Dedifferentiated amniotic fluid mesenchymal stem cell (primary cell): Measurements from ENCODE around the gene CIT.
A peak's percentile ranks its signal among the peaks of the same experiment; 100 is the strongest.
"Not testable (repeated sequence)": the region's sequence is repeated elsewhere in the genome, so short reads cannot be mapped to it uniquely, and the experiment has no call there.

Source experiments
- DNase-seq: peaks from one replicate; pipeline ENCODE4 v3.0.0-alpha.2; 2016; ENCODE audit errors: extremely low spot score

CIT gene

DNA sequence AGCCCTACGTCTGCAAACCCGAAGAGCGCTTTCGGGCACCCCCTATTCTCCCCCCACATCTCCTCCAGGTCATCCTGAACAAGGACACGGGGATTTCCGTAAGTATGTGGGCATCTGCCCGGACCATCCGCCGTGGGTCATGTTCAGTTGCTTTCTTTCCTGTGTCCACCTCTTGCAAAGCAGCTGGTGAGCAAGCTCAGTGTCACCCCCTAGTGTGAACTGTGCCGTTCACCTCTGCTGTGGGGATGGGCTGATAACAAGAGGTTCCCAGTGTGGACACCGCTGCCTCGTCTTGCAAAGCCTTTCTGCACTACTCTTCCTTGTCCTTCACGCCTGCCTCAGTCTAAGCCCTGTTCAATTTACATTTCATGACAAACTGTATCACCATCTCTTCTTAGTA lies 200.5 kb downstream of the CIT start:
- no peak for DNase-seq

DNA sequence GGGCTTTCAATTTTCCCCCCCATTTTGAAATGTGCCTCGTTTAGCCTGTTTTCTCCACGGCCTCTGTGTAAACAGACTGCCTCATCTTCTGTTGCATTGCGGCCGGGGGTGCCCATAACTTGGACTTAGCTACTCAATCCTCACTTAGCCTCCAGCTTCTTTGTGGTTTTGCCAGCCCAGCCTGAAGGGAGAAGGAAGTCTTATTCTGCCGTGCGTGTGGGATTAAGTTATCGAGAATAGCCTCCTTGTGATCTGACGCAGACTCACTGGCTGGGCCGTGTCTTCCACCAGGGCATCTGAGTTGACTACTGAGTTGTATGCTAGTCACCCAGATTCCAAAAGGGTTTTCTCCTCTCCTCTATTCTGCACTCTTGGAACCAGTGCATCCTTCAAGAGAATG lies 201.1 kb downstream of the CIT start:
- DNase-seq = no peak

DNA sequence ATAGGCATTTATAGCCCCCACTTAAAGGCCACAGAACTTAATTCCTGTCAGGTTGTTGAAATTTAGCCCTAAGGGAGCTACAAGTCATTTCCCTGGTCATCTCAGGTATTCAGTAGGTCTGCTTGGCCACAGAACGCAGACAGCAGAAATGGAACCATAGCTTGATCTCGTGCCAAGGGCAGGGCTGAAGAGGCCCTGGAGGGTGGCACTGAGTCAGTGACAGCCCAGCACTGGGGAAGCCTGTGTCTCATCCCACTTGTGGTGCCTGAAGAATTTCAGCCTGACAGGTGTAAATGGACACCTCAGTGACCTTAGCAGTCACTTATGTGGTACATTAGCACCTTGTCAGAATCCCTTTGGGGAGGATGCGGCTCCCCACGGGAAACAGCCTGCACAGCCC lies 202.6 kb downstream of the CIT start:
- no peak for DNase-seq

DNA sequence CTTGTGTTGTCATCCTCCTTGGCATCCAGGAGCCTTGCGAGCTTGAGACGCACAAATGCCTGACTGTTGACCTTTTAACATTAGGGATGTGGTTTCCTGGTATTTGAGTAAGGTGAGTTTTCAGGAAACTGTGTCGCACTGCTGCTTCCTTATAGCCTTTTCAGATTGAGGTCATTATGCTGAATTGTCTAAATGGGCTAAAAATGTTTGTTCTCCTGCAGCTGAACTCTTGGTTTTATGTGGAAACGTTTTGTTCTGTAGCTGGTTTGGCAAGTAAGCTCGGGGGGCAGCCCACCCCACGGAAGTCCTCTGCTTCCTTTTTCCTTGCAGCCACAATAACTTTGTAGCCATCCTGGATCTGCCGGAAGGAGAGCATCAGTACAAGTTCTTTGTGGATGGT lies 203.5 kb downstream of the CIT start:
- no peak for DNase-seq

DNA sequence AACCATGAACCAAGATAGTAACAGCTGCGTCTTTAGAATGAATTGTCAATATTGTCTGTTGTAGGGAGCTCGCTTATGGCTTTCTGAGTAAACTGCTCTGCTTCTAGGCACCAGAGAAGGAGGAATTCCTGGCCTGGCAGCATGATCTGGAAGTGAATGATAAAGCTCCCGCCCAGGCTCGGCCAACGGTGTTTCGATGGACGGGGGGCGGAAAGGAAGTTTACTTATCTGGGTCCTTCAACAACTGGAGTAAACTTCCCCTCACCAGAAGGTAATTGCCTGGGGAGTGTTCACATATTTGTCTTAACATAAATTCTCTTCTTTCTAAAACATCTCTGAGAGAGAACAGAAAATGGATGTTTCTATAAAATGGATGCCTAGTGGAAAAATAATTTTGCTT lies 204.9 kb downstream of the CIT start:
- DNase-seq = no peak

DNA sequence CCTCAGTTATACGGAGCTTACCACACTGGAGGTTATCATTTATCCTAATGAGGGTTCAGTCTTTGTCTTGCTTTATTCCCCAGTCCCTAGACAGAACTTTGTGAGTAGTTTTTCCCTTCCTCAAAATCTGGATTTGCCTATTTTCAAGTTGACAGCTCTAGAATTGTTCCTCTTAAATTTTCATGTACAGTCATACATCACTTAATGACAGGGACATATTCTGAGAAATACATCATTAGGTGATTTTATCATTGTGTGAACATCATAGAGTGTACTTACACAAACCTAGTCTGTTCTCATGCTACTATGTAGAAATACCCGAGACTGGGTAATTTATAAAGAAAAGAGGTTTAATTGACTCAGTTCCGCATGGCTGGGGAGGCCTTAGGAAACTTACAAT lies 206.1 kb downstream of the CIT start:
- DNase-seq = no peak

DNA sequence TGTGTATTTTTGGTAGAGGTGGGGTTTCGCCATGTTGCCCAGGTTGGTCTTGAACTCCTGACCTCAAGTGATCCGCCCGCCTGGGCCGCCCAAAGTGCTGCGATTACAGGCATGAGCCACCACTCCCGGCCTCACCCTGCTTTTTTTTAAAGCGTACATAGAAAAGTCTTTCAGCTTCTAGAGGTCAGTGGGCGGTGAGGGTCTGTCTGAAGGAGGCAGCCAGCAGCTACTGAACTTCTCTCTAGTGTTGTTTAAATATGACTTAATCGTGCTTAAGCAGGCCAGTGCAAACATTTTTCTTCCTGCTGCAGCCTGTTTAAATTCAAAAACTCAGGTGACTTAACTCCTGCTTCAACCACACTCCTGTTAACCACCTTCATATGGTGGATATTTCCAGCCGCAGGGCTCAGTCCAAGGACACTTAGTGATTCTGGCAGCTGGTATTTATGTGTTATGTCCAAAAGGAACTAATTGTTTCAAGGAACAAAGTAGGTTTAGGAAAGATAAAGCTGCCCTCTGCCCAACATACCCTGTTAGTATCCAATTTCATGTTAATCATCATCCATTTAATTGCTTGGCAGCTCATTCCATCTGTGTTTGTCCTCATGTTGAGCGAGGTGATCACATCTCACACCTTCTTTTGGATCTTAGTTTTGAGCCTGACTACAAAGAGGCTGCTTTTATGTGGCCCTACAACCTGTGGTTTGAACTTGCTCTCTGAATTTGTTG lies 207.2 kb downstream of the CIT start:
- no peak for DNase-seq

DNA sequence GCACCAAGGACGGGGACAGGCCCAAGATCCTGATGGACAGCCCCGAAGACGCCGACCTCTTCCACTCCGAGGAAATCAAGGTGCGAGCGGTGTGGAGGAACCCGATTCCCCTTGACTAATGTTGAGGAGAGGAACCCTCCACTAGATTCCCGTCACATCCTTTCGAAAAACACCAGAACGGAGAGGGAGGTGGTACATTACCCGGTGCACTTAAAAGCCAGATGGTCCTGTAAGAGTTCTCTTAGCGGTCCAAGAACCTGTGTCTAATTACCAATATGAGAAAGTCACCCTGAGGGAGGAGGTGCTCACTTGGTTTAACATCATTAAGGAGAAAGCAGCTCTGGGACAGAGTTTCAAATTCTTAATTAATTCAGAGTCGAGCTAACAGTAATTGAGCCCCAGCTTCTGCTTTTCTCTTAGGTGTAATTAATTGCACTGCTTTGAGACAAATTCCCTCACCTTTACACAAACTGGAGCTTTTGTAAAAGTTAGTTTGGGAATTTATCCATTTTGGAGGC lies 208.7 kb downstream of the CIT start:
- no peak for DNase-seq

DNA sequence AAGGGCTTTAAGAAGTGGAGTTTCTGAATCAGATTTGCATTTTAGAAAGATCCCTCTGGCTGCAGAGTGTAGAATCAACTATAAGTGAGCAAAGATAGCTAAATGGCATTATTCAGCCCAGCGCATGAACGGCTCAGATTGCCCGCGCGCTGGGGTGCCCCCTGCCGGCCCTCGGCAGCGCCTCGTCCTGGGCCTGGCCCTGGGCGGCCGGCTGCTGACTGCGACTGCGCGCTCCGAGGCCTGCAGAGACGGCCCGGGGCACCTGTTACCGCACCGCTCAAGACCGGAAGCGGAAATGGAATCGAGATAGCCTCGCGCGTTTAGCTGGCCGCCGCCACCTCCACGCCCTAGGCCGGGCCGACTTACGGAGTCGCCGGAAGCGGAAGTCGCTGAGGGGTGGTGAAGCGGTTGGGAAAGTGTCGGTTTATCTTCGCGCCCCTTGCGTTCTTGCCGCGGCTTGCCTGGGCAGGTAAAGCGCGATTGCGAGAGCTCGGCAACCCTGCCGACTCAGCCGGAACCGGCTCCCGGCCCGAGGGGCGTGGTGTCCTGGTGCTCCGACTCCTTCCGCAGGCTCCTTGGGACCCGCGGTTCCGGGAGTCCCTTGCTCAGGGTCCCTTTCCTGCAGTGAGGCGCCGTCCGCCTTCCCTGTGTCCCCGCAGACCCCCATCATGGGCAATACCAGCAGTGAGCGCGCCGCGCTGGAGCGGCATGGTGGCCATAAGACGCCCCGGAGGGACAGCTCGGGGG lies 209.4 kb downstream of the CIT start, which contains the start of gene PRKAB1:
Gene PRKAB1 (plus strand): TSS at position 557 of the 747 bp plus-strand sequence. CDS start 112 bp downstream, at position 669.
- peak; percentile 96 for DNase-seq

DNA sequence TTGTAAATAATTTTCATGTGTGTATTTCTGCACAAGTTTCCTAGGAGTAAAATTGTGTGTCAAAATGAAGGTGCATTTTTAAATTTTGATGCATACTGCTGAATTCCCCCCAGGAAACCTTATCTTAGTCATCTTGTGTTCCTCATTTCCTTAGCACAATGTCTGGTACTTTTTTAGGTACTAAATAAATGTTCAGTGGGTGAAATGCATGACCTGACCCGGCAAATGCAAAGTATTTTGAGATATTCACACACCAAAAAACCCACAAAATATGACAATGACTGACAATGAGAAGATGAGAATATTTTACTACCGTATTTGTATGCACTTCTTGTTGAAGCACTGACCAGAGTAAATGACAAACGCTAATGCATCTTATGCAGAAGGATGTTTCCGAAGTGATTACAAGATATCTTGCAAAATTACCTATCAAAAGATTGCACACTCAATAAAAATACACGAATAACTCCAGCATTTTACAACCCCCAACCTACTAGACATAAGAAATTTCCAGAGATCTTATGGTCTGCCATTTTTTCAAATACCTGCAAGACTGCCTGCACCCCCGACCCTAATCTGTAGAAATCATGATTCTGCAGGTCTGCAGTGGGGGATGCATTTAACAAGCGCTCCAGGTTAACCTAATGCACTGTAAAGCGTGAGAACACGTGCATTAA lies 210.1 kb downstream of the CIT start:
- DNase-seq = no peak

DNA sequence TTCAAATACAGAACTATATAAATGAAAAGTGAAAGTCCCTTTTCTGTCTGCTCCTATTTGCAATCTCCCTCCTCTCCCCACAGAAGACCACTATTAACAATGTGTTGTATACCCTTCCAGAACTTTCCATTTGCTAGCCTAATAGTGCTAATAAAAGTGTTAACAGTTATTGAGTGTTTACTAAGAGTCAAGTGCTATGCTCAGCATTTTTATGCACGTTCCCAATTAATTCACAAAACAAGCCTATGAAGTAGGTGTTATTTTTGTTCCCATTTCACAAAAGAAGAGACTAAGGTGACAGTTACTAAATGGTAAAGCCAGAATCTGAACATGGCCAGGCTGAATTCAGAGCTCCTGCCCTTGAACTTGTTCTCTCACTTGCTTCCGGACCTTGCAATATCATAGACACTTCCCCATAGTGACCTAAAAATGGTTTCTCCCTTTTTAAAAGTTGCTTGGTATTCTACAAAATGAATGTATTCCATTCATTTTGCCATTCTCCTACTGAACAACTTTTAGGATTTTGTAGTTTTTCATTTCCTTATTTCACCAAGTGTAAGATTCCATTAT lies 210.8 kb downstream of the CIT start:
- no peak for DNase-seq

DNA sequence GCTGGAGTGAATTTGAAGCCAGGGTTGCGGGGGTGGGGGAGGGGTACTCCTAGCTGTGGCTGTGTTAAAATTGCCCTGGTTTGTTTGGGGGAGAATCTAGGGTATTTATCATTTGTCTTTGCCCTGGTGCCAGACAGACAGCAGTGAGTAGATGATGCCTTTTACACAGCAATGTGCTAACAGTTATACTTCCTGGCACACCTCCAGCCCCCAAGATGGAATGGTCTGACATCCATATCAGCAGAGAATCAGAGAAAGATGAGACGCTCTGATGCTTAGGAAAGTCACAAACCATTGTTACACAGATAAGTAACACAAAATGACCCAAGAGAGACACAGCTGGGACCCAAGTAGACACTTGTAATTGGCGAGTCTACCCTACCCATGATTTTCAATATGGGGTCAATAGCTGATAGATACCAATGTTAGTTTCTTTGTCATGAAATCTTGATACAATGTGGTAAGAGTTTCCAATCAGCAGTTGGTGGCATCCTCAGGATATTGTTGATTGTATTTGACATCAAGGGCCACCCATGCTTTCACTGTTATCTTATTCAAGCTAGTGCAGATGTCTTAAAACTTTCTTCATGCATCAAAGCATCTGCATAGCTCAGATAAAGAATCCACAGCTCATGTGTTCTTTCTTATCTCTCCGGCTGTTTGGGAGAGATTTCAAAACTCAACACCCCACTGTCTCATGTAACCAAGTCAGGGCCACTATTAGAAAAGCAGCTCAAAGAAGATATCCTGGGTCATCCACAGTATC lies 211.8 kb downstream of the CIT start:
- no peak for DNase-seq

DNA sequence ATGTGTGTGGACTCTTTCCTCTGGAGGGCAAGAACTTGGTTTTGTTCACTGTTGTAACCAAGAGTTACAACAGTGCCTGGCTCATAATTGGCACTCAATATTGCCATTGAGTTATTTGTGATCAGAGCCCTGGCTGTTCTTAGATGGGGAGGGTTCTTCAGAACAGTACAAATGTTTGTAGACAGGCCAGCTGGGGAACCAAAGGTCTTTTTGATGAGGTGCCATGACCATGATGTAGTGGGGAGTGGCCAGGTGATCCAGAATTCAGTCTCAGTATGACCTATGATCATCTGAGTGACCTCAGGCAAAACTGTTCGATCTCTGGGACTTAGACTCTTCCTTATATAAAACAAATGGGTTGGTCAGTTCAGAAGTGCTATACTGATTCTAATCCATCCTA lies 212.5 kb downstream of the CIT start:
- DNase-seq = no peak

DNA sequence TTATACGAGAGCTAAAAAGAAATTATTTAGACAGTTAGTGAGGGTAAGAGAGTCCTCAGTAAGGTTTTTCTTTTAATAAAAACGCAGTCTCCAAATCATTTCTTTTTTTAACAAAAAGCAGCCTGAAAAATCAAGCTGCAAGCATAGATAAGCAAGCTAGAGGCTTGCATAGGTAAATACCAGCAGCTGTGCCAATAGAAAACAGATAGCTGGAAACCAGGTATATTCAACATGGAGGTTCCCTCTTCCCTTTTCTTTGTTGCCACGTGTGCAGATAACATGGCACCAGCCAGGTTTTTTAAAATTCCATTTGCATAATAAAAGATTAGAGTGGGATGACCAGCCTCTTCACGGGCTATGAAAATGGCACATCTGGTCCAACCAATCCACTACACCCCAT lies 215.2 kb downstream of the CIT start:
- DNase-seq = no peak

DNA sequence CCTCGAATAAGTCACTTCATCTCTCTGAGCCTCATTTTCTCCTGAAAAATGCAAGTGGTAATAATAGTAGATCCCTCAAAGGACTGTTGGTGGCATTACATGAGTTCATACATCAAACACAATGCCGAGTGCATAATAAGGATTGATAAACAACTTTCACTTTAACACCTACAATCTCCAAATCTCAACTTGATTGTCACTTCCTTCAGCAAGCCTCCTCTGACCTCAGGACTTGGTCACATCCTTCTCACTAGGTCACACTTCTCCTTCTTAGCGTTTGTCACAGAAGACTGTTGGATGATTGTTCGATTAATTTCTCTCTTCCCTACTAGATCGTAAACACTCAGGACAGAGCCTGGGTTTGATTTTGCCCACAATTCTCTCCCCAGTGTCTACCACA lies 217.0 kb downstream of the CIT start:
- no peak for DNase-seq

DNA sequence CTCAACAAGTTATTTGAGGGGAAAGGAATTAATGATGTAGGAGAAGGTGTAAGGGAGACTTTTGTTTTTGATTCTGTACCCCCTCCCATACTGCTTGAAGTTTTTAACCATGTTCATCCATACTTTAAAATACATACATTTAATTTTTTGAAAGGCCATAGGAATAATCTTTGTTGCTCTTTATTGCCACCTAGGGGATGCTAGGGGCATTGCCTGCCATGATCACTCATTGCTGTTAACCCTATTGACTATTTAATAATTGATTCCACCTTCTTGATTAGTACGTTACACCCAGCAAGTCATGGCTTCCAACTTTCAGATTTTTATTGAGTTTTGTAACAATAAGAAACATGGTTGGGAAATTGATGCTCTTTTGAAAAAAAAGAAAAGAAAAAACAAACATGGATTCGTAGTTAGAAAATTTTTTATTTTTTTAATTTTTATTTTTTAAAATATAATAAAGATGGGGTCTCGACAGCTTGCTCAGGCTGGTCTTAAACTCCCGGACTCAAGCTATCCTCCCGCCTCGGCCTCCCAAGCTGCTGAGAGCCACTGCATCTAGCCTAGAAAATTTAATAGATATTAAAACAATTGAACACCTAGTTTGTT lies 217.7 kb downstream of the CIT start:
- DNase-seq = peak; percentile 27

DNA sequence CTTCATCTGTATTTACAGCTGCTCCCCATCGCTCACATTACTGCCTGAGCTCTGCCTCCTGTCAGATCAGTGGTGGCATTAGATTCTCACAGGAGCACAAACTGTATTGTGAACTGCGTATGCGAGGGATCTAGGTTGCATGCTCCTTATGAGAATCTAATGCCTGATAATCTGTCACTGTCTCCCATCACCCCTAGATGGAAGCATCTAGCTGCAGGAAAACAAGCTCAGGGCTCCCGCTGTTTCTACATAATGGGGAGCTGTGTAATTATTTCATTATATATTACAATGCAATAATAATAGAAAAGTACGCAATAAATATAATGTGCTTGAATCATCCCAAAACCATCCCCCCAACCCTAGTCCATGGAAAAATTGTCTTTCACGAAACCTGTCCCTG lies 219.0 kb downstream of the CIT start:
- DNase-seq = not testable (repeated sequence)

DNA sequence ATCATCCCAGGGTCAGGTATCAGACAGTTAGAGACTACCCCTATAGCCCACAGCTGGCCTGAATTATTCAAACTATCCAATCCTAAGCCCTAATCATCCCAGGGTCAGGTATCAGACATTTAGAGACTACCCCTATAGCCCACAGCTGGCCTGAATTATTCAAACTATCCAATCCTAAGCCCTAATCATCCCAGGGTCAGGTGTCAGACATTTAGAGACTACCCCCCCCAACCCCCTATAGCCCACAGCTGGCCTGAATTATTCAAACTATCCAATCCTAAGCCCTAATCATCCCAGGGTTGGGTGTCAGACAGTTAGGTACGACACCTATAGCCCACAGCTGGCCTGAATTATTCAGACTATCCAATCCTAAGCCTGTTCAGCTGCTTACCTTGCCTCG lies 220.1 kb downstream of the CIT start:
- not testable (repeated sequence) for DNase-seq

DNA sequence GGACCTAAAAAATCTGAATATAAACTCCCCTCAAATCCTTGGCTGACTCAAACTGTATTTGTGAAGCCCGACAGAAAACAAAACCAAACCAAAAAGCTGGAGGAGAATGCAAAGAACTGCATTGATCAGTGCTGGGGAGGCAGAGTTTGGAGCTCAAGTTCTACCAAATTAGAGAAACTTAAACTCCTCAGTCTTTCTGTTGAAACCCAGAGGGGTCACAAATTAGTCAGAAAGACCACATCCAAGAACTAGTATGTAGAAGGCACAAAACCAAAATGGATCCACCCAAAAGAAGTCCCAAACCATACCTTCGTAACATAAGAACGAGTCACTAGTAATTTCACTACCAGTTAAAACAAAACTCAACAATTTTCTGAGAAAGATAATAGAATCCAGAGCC lies 224.5 kb downstream of the CIT start:
- no peak for DNase-seq

DNA sequence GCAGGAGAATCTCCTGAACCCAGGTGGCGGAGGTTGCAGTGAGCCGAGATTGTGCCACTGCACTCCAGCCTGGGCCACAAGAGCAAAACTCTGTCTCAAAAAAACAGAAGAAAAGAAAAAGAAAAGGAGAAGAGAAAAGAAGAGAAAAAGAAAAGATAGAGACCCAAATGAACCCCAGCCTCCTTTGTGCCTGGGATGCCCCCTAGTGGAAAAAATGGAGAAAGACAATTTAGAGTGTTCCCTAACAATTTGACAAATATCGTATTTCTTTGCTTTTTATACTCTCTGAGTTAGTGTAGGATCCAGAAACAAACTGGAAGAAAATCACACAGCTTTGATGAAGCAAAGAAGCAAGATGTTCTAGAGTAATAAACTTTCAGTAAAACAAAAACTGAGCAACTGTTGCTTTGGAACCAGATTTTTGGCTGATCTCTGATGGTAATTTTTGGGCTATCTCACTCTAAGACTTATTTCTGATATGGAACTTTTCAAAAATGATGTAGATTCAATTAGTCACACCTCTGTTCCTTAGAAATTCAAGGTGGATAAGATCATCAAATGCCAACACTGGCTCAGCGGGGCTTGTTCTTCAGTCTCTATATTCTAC lies 227.8 kb downstream of the CIT start:
- DNase-seq = no peak
